ENCODE measurements around the gene PXK.
"Not testable (repeated sequence)": the region's sequence is repeated elsewhere in the genome, so short reads cannot be mapped to it uniquely, and the experiment has no call there.

Gene PXK

GRCh38 chr3:58324391-58325390 lies 8.0 kb upstream of the PXK start:
- no peak for DNase-seq

GRCh38 chr3:58325525-58325992 lies 7.1 kb upstream of the PXK start:
- DNase-seq, result no peak

- no peak for DNase-seq
Observed at GRCh38 chr3:58326267-58326900, 6.3 kb upstream of the PXK start.

- DNase-seq, result no peak
Observed at GRCh38 chr3:58329150-58329921, 3.4 kb upstream of the PXK start.

- no peak for DNase-seq
Observed at GRCh38 chr3:58329922-58330413, 2.7 kb upstream of the PXK start.

- no peak for DNase-seq
Observed at GRCh38 chr3:58331593-58332152, 1.0 kb upstream of the PXK start.

- peak; percentile 47 for DNase-seq
Observed at GRCh38 chr3:58333206-58334012, 717 bp downstream of the PXK start.

- no peak for DNase-seq
Observed at GRCh38 chr3:58334013-58334321, 1.3 kb downstream of the PXK start.

- DNase-seq, result no peak
Observed at GRCh38 chr3:58334506-58334884, 1.8 kb downstream of the PXK start.

GRCh38 chr3:58335652-58335947 lies 2.9 kb downstream of the PXK start:
- no peak for DNase-seq

- DNase-seq, result no peak
Observed at GRCh38 chr3:58336135-58336882, 3.6 kb downstream of the PXK start.

GRCh38 chr3:58337190-58337589 lies 4.5 kb downstream of the PXK start:
- no peak for DNase-seq

- not testable (repeated sequence) for DNase-seq
Observed at GRCh38 chr3:58339146-58339545, 6.5 kb downstream of the PXK start.

GRCh38 chr3:58340594-58341244 lies 8.0 kb downstream of the PXK start:
- no peak for DNase-seq

- no peak for DNase-seq
Observed at GRCh38 chr3:58341376-58341775, 8.7 kb downstream of the PXK start.

- no peak for DNase-seq
Observed at GRCh38 chr3:58342676-58343075, 10.0 kb downstream of the PXK start.

- DNase-seq, result no peak
Observed at GRCh38 chr3:58345457-58345856, 12.8 kb downstream of the PXK start.

GRCh38 chr3:58346368-58346767 lies 13.7 kb downstream of the PXK start:
- no peak for DNase-seq

- DNase-seq, result no peak
Observed at GRCh38 chr3:58347984-58348383, 15.3 kb downstream of the PXK start.

- no peak for DNase-seq
Observed at GRCh38 chr3:58349792-58350626, 17.3 kb downstream of the PXK start.
